ENCODE data around the gene SDS. TPM values are rescaled to one million over a fixed set of nuclear protein-coding genes. Genes with fewer than 3 reads are reported as not detected.

SDS gene
- total RNA-seq, 1 experiment from 2014 or later = not detected

GRCh38 chr12:113435367-113435766, 31.7 kb upstream of the SDS start:
- H3K9me3 Mint-ChIP-seq (ENCODE audit: unreplicated experiment) = peaks cover under 1% of the 10 kb centered on the region
- H3K27ac Mint-ChIP-seq (ENCODE audit: low read depth, unreplicated experiment) = no peak overlapping the region
- no peak overlapping the region for H3K4me3 Mint-ChIP-seq (ENCODE audit: unreplicated experiment)
- no TSS peak for BruUV-seq (replicated peaks)
- intact Hi-C loops (cut with micrococcal nuclease) = no loop called here
- ChIA-PET POLR2A (no interaction called here), CTCF (interaction anchor here (1.4 kb wide), 1 partner anchor 10 kb away, joined by 3 read pairs; no protein-coding TSS in a partner anchor)
- no peak for DNase-seq (ENCODE audit: unreplicated experiment)
- H3K27me3 Mint-ChIP-seq (ENCODE audit: insufficient read depth, unreplicated experiment) = no peaks in the 10 kb centered on the region
- no peaks in the 10 kb centered on the region for H3K36me3 Mint-ChIP-seq (ENCODE audit: insufficient read depth, unreplicated experiment)
- no peaks in the 10 kb centered on the region for H3K4me1 Mint-ChIP-seq (ENCODE audit: insufficient read depth, unreplicated experiment)
- TF ChIP-seq CTCF (IDR thresholded peaks at IDR 0.05; ENCODE audit: unreplicated experiment) = no peak

GRCh38 chr12:113432986-113433385, 29.3 kb upstream of the SDS start:
- ChIA-PET POLR2A (no interaction called here), CTCF (no interaction called here)
- H3K4me1 Mint-ChIP-seq (ENCODE audit: insufficient read depth, unreplicated experiment) = no peaks in the 10 kb centered on the region
- DNase-seq (ENCODE audit: unreplicated experiment) = no peak
- intact Hi-C loops (cut with micrococcal nuclease) = no loop called here
- peaks cover 10% of the 10 kb centered on the region for H3K9me3 Mint-ChIP-seq (ENCODE audit: unreplicated experiment)
- no peak for TF ChIP-seq CTCF (IDR thresholded peaks at IDR 0.05; ENCODE audit: unreplicated experiment)
- no peaks in the 10 kb centered on the region for H3K27me3 Mint-ChIP-seq (ENCODE audit: insufficient read depth, unreplicated experiment)
- BruUV-seq (replicated peaks) = no TSS peak
- no peak overlapping the region for H3K4me3 Mint-ChIP-seq (ENCODE audit: unreplicated experiment)
- no peaks in the 10 kb centered on the region for H3K36me3 Mint-ChIP-seq (ENCODE audit: insufficient read depth, unreplicated experiment)
- H3K27ac Mint-ChIP-seq (ENCODE audit: low read depth, unreplicated experiment) = no peak overlapping the region

DNA sequence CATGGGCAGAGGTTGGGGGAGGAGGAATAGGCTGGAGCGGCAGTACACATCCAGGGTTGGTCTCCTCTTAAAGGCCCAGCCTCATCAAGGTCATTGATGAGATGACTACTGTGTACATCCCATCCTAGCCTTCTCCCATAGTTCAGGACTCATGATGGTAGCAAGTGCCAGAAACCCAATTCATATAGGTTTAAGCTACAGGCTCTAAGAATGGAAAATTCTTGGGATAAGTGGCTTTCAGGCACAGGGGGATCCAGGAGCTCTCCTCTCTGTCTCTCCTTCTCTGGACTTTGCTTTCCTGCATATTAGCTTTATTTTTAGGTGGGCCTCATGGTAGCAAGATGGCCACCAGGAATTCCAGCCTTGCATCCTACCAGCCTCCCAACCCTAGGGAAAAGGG, 24.8 kb upstream of the SDS start:
- Mint-ChIP-seq H3K4me1 (ENCODE audit: insufficient read depth, unreplicated experiment) (no peaks in the 10 kb centered on the region), H3K27ac (ENCODE audit: low read depth, unreplicated experiment) (no peak overlapping the region), H3K9me3 (ENCODE audit: unreplicated experiment) (peaks cover 10% of the 10 kb centered on the region), H3K27me3 (ENCODE audit: insufficient read depth, unreplicated experiment) (no peaks in the 10 kb centered on the region), H3K4me3 (ENCODE audit: unreplicated experiment) (no peak overlapping the region), H3K36me3 (ENCODE audit: insufficient read depth, unreplicated experiment) (no peaks in the 10 kb centered on the region)
- POLR2A ChIA-PET = no interaction called here
- no TSS peak for BruUV-seq (replicated peaks)
- no peak for TF ChIP-seq CTCF (IDR thresholded peaks at IDR 0.05; ENCODE audit: unreplicated experiment)
- intact Hi-C loops (cut with micrococcal nuclease) = loop anchor here (10.0 kb wide), 1 partner anchor 384 kb away; no protein-coding TSS in a partner anchor
- no peak for DNase-seq (ENCODE audit: unreplicated experiment)
- CTCF ChIA-PET = interaction anchor here (0.5 to 0.7 kb wide), 3 partner anchors 119 to 864 kb away, joined by 3 read pairs; no protein-coding TSS in a partner anchor

DNA sequence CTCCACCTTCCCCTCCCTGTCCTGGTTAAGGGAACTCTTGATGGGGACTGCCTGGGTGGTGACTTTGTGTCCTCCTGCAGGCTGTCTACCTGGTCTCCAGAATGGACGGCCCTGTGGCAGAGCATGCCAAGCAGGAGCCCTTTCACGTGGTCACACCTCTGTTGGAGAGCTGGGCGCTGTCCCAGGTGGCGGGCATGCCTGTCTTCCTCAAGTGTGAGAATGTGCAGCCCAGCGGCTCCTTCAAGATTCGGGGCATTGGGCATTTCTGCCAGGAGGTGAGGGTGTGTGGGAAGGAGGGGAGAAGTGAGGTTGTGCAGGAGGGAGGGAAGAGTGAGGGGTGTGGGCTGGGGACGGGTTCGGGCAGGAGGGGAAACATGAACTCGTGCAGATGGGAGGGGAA, 24.2 kb upstream of the SDS start:
- Mint-ChIP-seq H3K4me1 (ENCODE audit: insufficient read depth, unreplicated experiment) (no peaks in the 10 kb centered on the region), H3K9me3 (ENCODE audit: unreplicated experiment) (peaks cover 10% of the 10 kb centered on the region), H3K36me3 (ENCODE audit: insufficient read depth, unreplicated experiment) (no peaks in the 10 kb centered on the region), H3K4me3 (ENCODE audit: unreplicated experiment) (no peak overlapping the region), H3K27ac (ENCODE audit: low read depth, unreplicated experiment) (no peak overlapping the region), H3K27me3 (ENCODE audit: insufficient read depth, unreplicated experiment) (no peaks in the 10 kb centered on the region)
- no peak for DNase-seq (ENCODE audit: unreplicated experiment)
- BruUV-seq (replicated peaks) = no TSS peak
- CTCF ChIA-PET = interaction anchor here (0.6 to 1.2 kb wide), 2 partner anchors 116 to 234 kb away, joined by 3 read pairs; no protein-coding TSS in a partner anchor
- intact Hi-C loops (cut with micrococcal nuclease) = loop anchor here (10.0 kb wide), 1 partner anchor 383 kb away; no protein-coding TSS in a partner anchor
- TF ChIP-seq CTCF (IDR thresholded peaks at IDR 0.05; ENCODE audit: unreplicated experiment) = no peak
- POLR2A ChIA-PET = no interaction called here

Data from MCF 10A (cell line).